Transverse colon (tissue), 4 donors: Measurements from ENCODE around the gene PTPRN2. TPM values are rescaled to one million over a fixed set of nuclear protein-coding genes. Genes with fewer than 3 reads are reported as not detected.

Source experiments
- DNase-seq: peaks from one replicate; pipeline ENCODE4 v3.0.0-alpha.2; 2019
- H3K27ac ChIP-seq, 4 donors: fragments of 200-600 bp; sonication (generic); 2 replicates each; pipeline ENCODE4 v1.5.1; 2016 to 2018; ENCODE audit warnings: inconsistent platforms in 4 of 4
- H3K27me3 ChIP-seq: fragments of 200-600 bp; sonication (generic); 2 replicates; pipeline ENCODE4 v1.5.1; 2017; ENCODE audit warnings: inconsistent platforms
- H3K36me3 ChIP-seq, 4 donors: fragments of 200-600 bp; sonication (generic); 2 replicates each; pipeline ENCODE4 v1.5.1; 2017 to 2019; ENCODE audit warnings: inconsistent platforms in 4 of 4
- H3K4me1 ChIP-seq, 4 donors: fragments of 200-600 bp; sonication (generic); 2 replicates each; pipeline ENCODE4 v1.5.1; 2017 to 2020; ENCODE audit warnings: inconsistent platforms in 4 of 4
- H3K4me3 ChIP-seq, 4 donors: fragments of 200-600 bp; sonication (generic); 1 replicate in 1 of 4; 2 replicates in 3 of 4; pipeline versions ENCODE4 v1.5.1 to v1.6.1; 2017 to 2019; ENCODE audit warnings: inconsistent platforms in 4 of 4
- H3K9me3 ChIP-seq, 2 donors: fragments of 200-600 bp; sonication (generic); 2 replicates each; pipeline ENCODE4 v1.5.1; 2017 to 2019; ENCODE audit warnings: inconsistent platforms in 2 of 2
- CTCF ChIP-seq, 5 experiments: fragments of 200-600 bp in 3 of 5; fragments of 450-650 bp in 2 of 5; sonication (generic) in 3 of 5; IDR thresholded peaks; 1 replicate in 2 of 5; 2 replicates in 3 of 5; pipeline ENCODE4 v1.5.1; 2016 to 2017; ENCODE audit warnings: antibody characterized with exemption in 5 of 5, inconsistent platforms in 3 of 5, mild to moderate bottlenecking in 2 of 5, moderate library complexity in 1 of 5
- EP300 ChIP-seq: sonication (generic); formaldehyde crosslinking; IDR thresholded peaks from one replicate; pipeline ENCODE4 v1.6.1; 2017; ENCODE audit warnings: antibody characterized with exemption, low read depth
- POLR2A ChIP-seq: fragments of 450-650 bp; IDR thresholded peaks from one replicate; pipeline ENCODE4 v1.6.1; 2016; ENCODE audit warnings: antibody characterized with exemption, mild to moderate bottlenecking, moderate library complexity
- POLR2AphosphoS5 ChIP-seq, 3 donors: sonication (generic); formaldehyde crosslinking; IDR thresholded peaks; one replicate each; pipeline ENCODE4 v1.6.1; 2016; ENCODE audit warnings: antibody characterized with exemption in 3 of 3
- WGBS, 2 donors: methylation state at CpG; one replicate each; pipeline ENCODE4 v1.1.5; 2018; ENCODE audit warnings: low coverage in 1 of 2; 5-methylcytosine and 5-hydroxymethylcytosine counted together
- in situ Hi-C, 4 donors: fragments of 200-750 bp; cut with MboI; loops; one replicate each; pipeline versions ENCODE4 v1.15.0 to v1.15.1; 2017; ENCODE audit warnings: low sequenced_read_pairs in 3 of 4, low pct_ligation_motif_present in 1 of 4, low pct_unique_long_range_greater_than_20kb in 1 of 4
- intact Hi-C: fragments of 100-400 bp; cut with DNase I; formaldehyde crosslinking; loops from one replicate; pipeline ENCODE4 v1.15.1; 2023; ENCODE audit warnings: low total_unique reads
- total RNA-seq, 4 donors: library from RNA; depleted of rRNA; stranded (reverse); fragments of >200 nt; gene quantifications; one replicate each; pipeline ENCODE4 v1.1.0, GENCODE V29; 2016

PTPRN2 gene
- total RNA-seq, 4 donors from 2014 or later, result 15.4 to 31.1 (median 21.8) TPM

GRCh38 chr7:157526913-157527634 lies 1060.5 kb downstream of the PTPRN2 start:
- in situ Hi-C loops, result no loop called here
- Histone ChIP-seq H3K36me3 (no peaks in the 10 kb centered on the region), H3K4me3 (no peak overlapping the region), H3K27me3 (no peaks in the 10 kb centered on the region), H3K27ac (no peak overlapping the region), H3K4me1 (no peaks in the 10 kb centered on the region), H3K9me3 (peaks cover 0 to 4% of the 10 kb centered on the region in 2 donors)
- 62 to 74% methylated on average over 11 to 23 of the region's 23 CpGs for WGBS, 2 donors
- intact Hi-C loops, result no loop called here
- TF ChIP-seq EP300, result no peak
- TF ChIP-seq POLR2AphosphoS5 (IDR thresholded peaks at IDR 0.05), result no peak
- TF ChIP-seq POLR2A, result no peak
- no peak for TF ChIP-seq CTCF (IDR thresholded peaks at IDR 0.05)
- DNase-seq, result no peak

GRCh38 chr7:157526005-157526912 lies 1061.4 kb downstream of the PTPRN2 start:
- Histone ChIP-seq H3K36me3 (no peaks in the 10 kb centered on the region), H3K27me3 (no peaks in the 10 kb centered on the region), H3K4me1 (no peaks in the 10 kb centered on the region), H3K27ac (no peak overlapping the region), H3K9me3 (no peaks in the 10 kb centered on the region), H3K4me3 (no peak overlapping the region)
- in situ Hi-C loops (no loop called here), intact Hi-C loops (no loop called here)
- WGBS, 2 donors, result 61 to 72% methylated on average over 7 to 32 of the region's 32 CpGs
- no peak for DNase-seq
- TF ChIP-seq POLR2AphosphoS5 (IDR thresholded peaks at IDR 0.05) (no peak), EP300 (no peak)

GRCh38 chr7:157525491-157525915 lies 1062.1 kb downstream of the PTPRN2 start:
- Histone ChIP-seq H3K4me1 (no peaks in the 10 kb centered on the region), H3K9me3 (no peaks in the 10 kb centered on the region), H3K27me3 (no peaks in the 10 kb centered on the region), H3K27ac (no peak overlapping the region), H3K36me3 (no peaks in the 10 kb centered on the region), H3K4me3 (no peak overlapping the region)
- no peak for TF ChIP-seq POLR2AphosphoS5 (IDR thresholded peaks at IDR 0.05)
- TF ChIP-seq EP300, result no peak
- TF ChIP-seq CTCF (IDR thresholded peaks at IDR 0.05), result no peak
- no peak for TF ChIP-seq POLR2A
- intact Hi-C loops, result no loop called here
- in situ Hi-C loops, result no loop called here
- DNase-seq, result no peak
- whole genome bisulfite sequencing, 2 donors, result 84 to 87% methylated on average over 23 of the region's 23 CpGs

GRCh38 chr7:157524731-157525130 lies 1062.9 kb downstream of the PTPRN2 start:
- intact Hi-C loops (no loop called here), in situ Hi-C loops (no loop called here)
- Histone ChIP-seq H3K27me3 (no peaks in the 10 kb centered on the region), H3K27ac (no peak overlapping the region), H3K36me3 (no peaks in the 10 kb centered on the region), H3K9me3 (no peaks in the 10 kb centered on the region), H3K4me1 (no peaks in the 10 kb centered on the region), H3K4me3 (no peak overlapping the region)
- WGBS, 2 donors, result 74 to 75% methylated on average over 1 of the region's 1 CpG
- no peak for TF ChIP-seq CTCF (IDR thresholded peaks at IDR 0.05)
- no peak for TF ChIP-seq POLR2A
- no peak for TF ChIP-seq EP300
- no peak for TF ChIP-seq POLR2AphosphoS5 (IDR thresholded peaks at IDR 0.05)
- DNase-seq, result no peak
